Hematopoietic multipotent progenitor cell treated with erythropoietin and hydrocortisone succinate and interleukin-3 and kit ligand, for 17 days (in vitro differentiated cells): Measurements from ENCODE around the gene ACAP2.

Source experiments
- DNase-seq: peaks from one replicate; pipeline ENCODE4 v3.0.0-alpha.2; 2015; ENCODE audit warnings: low spot score

Gene ACAP2

GRCh38 chr3:195285372-195285771, 157.4 kb downstream of the ACAP2 start:
- no peak for DNase-seq

GRCh38 chr3:195284842-195285241, 158.0 kb downstream of the ACAP2 start:
- no peak for DNase-seq

GRCh38 chr3:195282961-195283360, 159.9 kb downstream of the ACAP2 start:
- no peak for DNase-seq

GRCh38 chr3:195274259-195274966, 168.4 kb downstream of the ACAP2 start:
- no peak for DNase-seq

- DNase-seq, result peak; percentile 89
Measured at GRCh38 chr3:195271410-195272243, 171.2 kb downstream of the ACAP2 start.

GRCh38 chr3:195270817-195271409, 171.9 kb downstream of the ACAP2 start, which contains the start of gene XXYLT1:
XXYLT1 (minus strand) TSS chr3:195271159; CDS start chr3:195271058, 101 bp downstream.
- DNase-seq, result peak; percentile 89

GRCh38 chr3:195270079-195270816, 172.6 kb downstream of the ACAP2 start:
- DNase-seq, result peak; percentile 27

GRCh38 chr3:195269375-195270078, 173.3 kb downstream of the ACAP2 start:
- no peak for DNase-seq

- no peak for DNase-seq
Measured at GRCh38 chr3:195268576-195269309, 174.1 kb downstream of the ACAP2 start.

GRCh38 chr3:195267096-195267495, 175.7 kb downstream of the ACAP2 start:
- DNase-seq, result no peak

- DNase-seq, result no peak
Measured at GRCh38 chr3:195266428-195266827, 176.4 kb downstream of the ACAP2 start.

GRCh38 chr3:195265363-195265976, 177.3 kb downstream of the ACAP2 start:
- DNase-seq, result no peak

- DNase-seq, result no peak
Measured at GRCh38 chr3:195263925-195264600, 178.8 kb downstream of the ACAP2 start.

- DNase-seq, result no peak
Measured at GRCh38 chr3:195263193-195263924, 179.5 kb downstream of the ACAP2 start.

- no peak for DNase-seq
Measured at GRCh38 chr3:195261925-195262324, 180.9 kb downstream of the ACAP2 start.

GRCh38 chr3:195260280-195260905, 182.4 kb downstream of the ACAP2 start:
- DNase-seq, result no peak

- peak; percentile 77 for DNase-seq
Measured at GRCh38 chr3:195259475-195260279, 183.1 kb downstream of the ACAP2 start.

- DNase-seq, result peak; percentile 12
Measured at GRCh38 chr3:195259154-195259474, 183.7 kb downstream of the ACAP2 start.
